ENCODE data around the gene CLSTN1. TPM values are rescaled to one million over a fixed set of nuclear protein-coding genes. Genes with fewer than 3 reads are reported as not detected.

CLSTN1 gene
- total RNA-seq, 1 donor = 140 TPM

- peak; percentile 86 for DNase-seq (ENCODE audit: insufficient read length, low spot score, missing footprints)
- H3K79me2 ChIP-seq (ENCODE audit: insufficient read depth, low read length) = no peaks in the 10 kb centered on the region
- peak overlapping the region; percentile 90 for H3K4me2 ChIP-seq (ENCODE audit: insufficient read depth, low read length)
- no peaks in the 10 kb centered on the region for H3K36me3 ChIP-seq (ENCODE audit: insufficient read depth, low read length)
- peak overlapping the region; percentile 64 for H3K4me3 ChIP-seq (ENCODE audit: insufficient read depth, low read length)
- no peaks in the 10 kb centered on the region for H4K20me1 ChIP-seq (ENCODE audit: insufficient read depth, low read length)
- no peaks in the 10 kb centered on the region for H3K9me3 ChIP-seq (ENCODE audit: low read depth, low read length)
- no peak for TF ChIP-seq CTCF (IDR thresholded peaks at IDR 0.05; ENCODE audit: extremely low read depth, low read depth, low read length)
- H3K27me3 ChIP-seq (ENCODE audit: insufficient read depth, low read length) = no peaks in the 10 kb centered on the region
- H2AFZ ChIP-seq (ENCODE audit: low read length) = peak overlapping the region; percentile 92
- H3K27ac ChIP-seq (ENCODE audit: low read depth, low read length) = no peak overlapping the region
- H3K4me1 ChIP-seq (ENCODE audit: insufficient read depth, low read length) = peaks cover 39% of the 10 kb centered on the region
Measured at GRCh38 chr1:9687120-9687873, 136.5 kb downstream of the CLSTN1 start.

- Histone ChIP-seq H3K9me3 (ENCODE audit: low read depth, low read length) (no peaks in the 10 kb centered on the region), H3K27me3 (ENCODE audit: insufficient read depth, low read length) (no peaks in the 10 kb centered on the region), H2AFZ (ENCODE audit: low read length) (no peak overlapping the region), H3K4me1 (ENCODE audit: insufficient read depth, low read length) (peaks cover 15% of the 10 kb centered on the region), H3K79me2 (ENCODE audit: insufficient read depth, low read length) (no peaks in the 10 kb centered on the region), H3K4me3 (ENCODE audit: insufficient read depth, low read length) (no peak overlapping the region), H3K27ac (ENCODE audit: low read depth, low read length) (no peak overlapping the region), H4K20me1 (ENCODE audit: insufficient read depth, low read length) (no peaks in the 10 kb centered on the region), H3K36me3 (ENCODE audit: insufficient read depth, low read length) (no peaks in the 10 kb centered on the region), H3K4me2 (ENCODE audit: insufficient read depth, low read length) (no peak overlapping the region)
- no peak for TF ChIP-seq CTCF (IDR thresholded peaks at IDR 0.05; ENCODE audit: extremely low read depth, low read depth, low read length)
- no peak for DNase-seq (ENCODE audit: insufficient read length, low spot score, missing footprints)
Measured at GRCh38 chr1:9684801-9685200, 139.0 kb downstream of the CLSTN1 start.

- Histone ChIP-seq H3K79me2 (ENCODE audit: insufficient read depth, low read length) (no peaks in the 10 kb centered on the region), H3K36me3 (ENCODE audit: insufficient read depth, low read length) (no peaks in the 10 kb centered on the region)
- no peak for TF ChIP-seq CTCF (IDR thresholded peaks at IDR 0.05; ENCODE audit: extremely low read depth, low read depth, low read length)
Measured at GRCh38 chr1:9680828-9681227, 142.9 kb downstream of the CLSTN1 start.

GRCh38 chr1:9680091-9680490 lies 143.7 kb downstream of the CLSTN1 start:
- H3K4me1 ChIP-seq (ENCODE audit: insufficient read depth, low read length) = no peaks in the 10 kb centered on the region
- H3K36me3 ChIP-seq (ENCODE audit: insufficient read depth, low read length) = no peaks in the 10 kb centered on the region
- H3K27me3 ChIP-seq (ENCODE audit: insufficient read depth, low read length) = no peaks in the 10 kb centered on the region
- no peak for DNase-seq (ENCODE audit: insufficient read length, low spot score, missing footprints)
- no peak overlapping the region for H3K4me3 ChIP-seq (ENCODE audit: insufficient read depth, low read length)
- H3K27ac ChIP-seq (ENCODE audit: low read depth, low read length) = no peak overlapping the region
- H4K20me1 ChIP-seq (ENCODE audit: insufficient read depth, low read length) = no peaks in the 10 kb centered on the region
- H3K9me3 ChIP-seq (ENCODE audit: low read depth, low read length) = no peaks in the 10 kb centered on the region
- H2AFZ ChIP-seq (ENCODE audit: low read length) = no peak overlapping the region
- no peaks in the 10 kb centered on the region for H3K79me2 ChIP-seq (ENCODE audit: insufficient read depth, low read length)
- H3K4me2 ChIP-seq (ENCODE audit: insufficient read depth, low read length) = no peak overlapping the region
- no peak for TF ChIP-seq CTCF (IDR thresholded peaks at IDR 0.05; ENCODE audit: extremely low read depth, low read depth, low read length)

More at GRCh38 chr1:9680828-9681227, 142.9 kb downstream of the CLSTN1 start:
- Histone ChIP-seq H3K27ac (ENCODE audit: low read depth, low read length) (no peak overlapping the region), H3K27me3 (ENCODE audit: insufficient read depth, low read length) (no peaks in the 10 kb centered on the region), H3K9me3 (ENCODE audit: low read depth, low read length) (no peaks in the 10 kb centered on the region), H2AFZ (ENCODE audit: low read length) (no peak overlapping the region), H4K20me1 (ENCODE audit: insufficient read depth, low read length) (no peaks in the 10 kb centered on the region), H3K4me3 (ENCODE audit: insufficient read depth, low read length) (no peak overlapping the region), H3K4me1 (ENCODE audit: insufficient read depth, low read length) (no peaks in the 10 kb centered on the region), H3K4me2 (ENCODE audit: insufficient read depth, low read length) (no peak overlapping the region)
- no peak for DNase-seq (ENCODE audit: insufficient read length, low spot score, missing footprints)

Other genes with a start within 250 kb of the CLSTN1 start
- gene TMEM201, start 235.1 kb downstream of the CLSTN1 start, total RNA-seq = 5.9 and 6.2 TPM in 2 replicates
- gene PIK3CD, start 172.2 kb downstream of the CLSTN1 start, total RNA-seq = 12.7 and 14.1 TPM in 2 replicates
- gene CTNNBIP1, start 86.3 kb upstream of the CLSTN1 start, total RNA-seq = 17.7 and 18.5 TPM in 2 replicates
- 34.5 and 37.6 TPM in 2 replicates for gene LZIC, start 119.4 kb upstream of the CLSTN1 start, total RNA-seq
- gene NMNAT1, start 119.5 kb upstream of the CLSTN1 start, total RNA-seq = 9.7 and 10.5 TPM in 2 replicates
- gene RBP7, start 173.3 kb upstream of the CLSTN1 start, total RNA-seq = not detected in 2 replicates
- 73.1 and 76.6 TPM in 2 replicates for gene UBE4B, start 209.0 kb upstream of the CLSTN1 start, total RNA-seq